Measurements from ENCODE around the gene TMEM191C. TPM values are rescaled to one million over a fixed set of nuclear protein-coding genes. Genes with fewer than 3 reads are reported as not detected.

TMEM191C gene
- total and polyA plus RNA-seq, 2 of the 13 experiments (the other 11 are each of a cell fraction or from before 2014, with no cell fraction given), result 1.2 to 2.9 TPM

- peaks cover 10% of the 10 kb centered on the region; the same call in 1 of the 2 replicates for H4K20me1 ChIP-seq (ENCODE audit: insufficient read depth, low read length)
- H3K36me3 ChIP-seq (replicated peaks in 1 of 2; ENCODE audit: control insufficient read depth in 1 of 2, insufficient read depth in 2 of 2, low read length in 2 of 2), result peaks cover 18 to 48% of the 10 kb centered on the region in 2 experiments
- 97% methylated on average over 20 of the region's 27 CpGs for WGBS (ENCODE audit: low lambda C conversion rate)
- ChIA-PET CTCF (ENCODE audit: low intra/inter-chr PET ratio, low total read pairs) (no interaction called here), POLR2A (no interaction called here)
- H3K4me3 ChIP-seq (replicated peaks in 1 of 3; ENCODE audit: insufficient read depth in 1 of 3, low read depth in 2 of 3, low read length in 3 of 3), result no peak overlapping the region
- no peak for DNase-seq (ENCODE audit: low spot score)
- in situ Hi-C loops (cut with HindIII; ENCODE audit: extremely low pct_ligation_motif_present, low pct_unique_long_range_greater_than_20kb) (no loop called here), intact Hi-C loops (cut with micrococcal nuclease; ENCODE audit: unreplicated experiment) (no loop called here)
- H3K9me3 ChIP-seq (ENCODE audit: low read length), result no peaks in the 10 kb centered on the region
- H3K27me3 ChIP-seq (ENCODE audit: control insufficient read depth in 1 of 2, insufficient read depth in 2 of 2, low read length in 2 of 2), result no peaks in the 10 kb centered on the region
- no peak for ATAC-seq
- FAIRE-seq, result no peak
- no peak overlapping the region for H3K9ac ChIP-seq (ENCODE audit: insufficient read depth, low read depth, low read length)
- H2AFZ ChIP-seq (ENCODE audit: low read length), result no peak overlapping the region
- no TSS peak for BruUV-seq (replicated peaks)
- H3K27ac ChIP-seq (ENCODE audit: extremely low read length, insufficient read depth, low read length), result no peak overlapping the region
- H3K4me2 ChIP-seq (ENCODE audit: low read depth, low read length), result no peak overlapping the region
- TF ChIP-seq POLR2AphosphoS2 (IDR thresholded peaks at IDR 0.05; ENCODE audit: low read depth, low read length) (no peak), ZBTB39 (CRISPR knock-in tag; IDR thresholded peaks at IDR 0.05) (no peak), ELF1 (CRISPR knock-in tag; IDR thresholded peaks at IDR 0.05) (no peak)
- peaks cover 15% of the 10 kb centered on the region for H3K4me1 ChIP-seq (ENCODE audit: insufficient read depth, low read length)
- H3K79me2 ChIP-seq (ENCODE audit: insufficient read depth, low read length), result peaks cover 9% of the 10 kb centered on the region
Measured at GRCh38 chr22:21445437-21446127, 21.6 kb upstream of the TMEM191C start.

GRCh38 chr22:21446128-21446826 lies 20.9 kb upstream of the TMEM191C start:
- no peak overlapping the region for H3K9ac ChIP-seq (ENCODE audit: insufficient read depth, low read depth, low read length)
- WGBS (ENCODE audit: low lambda C conversion rate), result over 99% methylated on average over 41 of the region's 49 CpGs
- FAIRE-seq, result no peak
- no peaks in the 10 kb centered on the region for H3K27me3 ChIP-seq (ENCODE audit: control insufficient read depth in 1 of 2, insufficient read depth in 2 of 2, low read length in 2 of 2)
- H4K20me1 ChIP-seq (ENCODE audit: insufficient read depth, low read length), result peaks cover 10% of the 10 kb centered on the region; the same call in 1 of the 2 replicates
- H3K9me3 ChIP-seq (ENCODE audit: low read length), result no peaks in the 10 kb centered on the region
- in situ Hi-C loops (cut with HindIII; ENCODE audit: extremely low pct_ligation_motif_present, low pct_unique_long_range_greater_than_20kb) (no loop called here), intact Hi-C loops (cut with micrococcal nuclease; ENCODE audit: unreplicated experiment) (no loop called here)
- peaks cover 18 to 48% of the 10 kb centered on the region in 2 experiments for H3K36me3 ChIP-seq (replicated peaks in 1 of 2; ENCODE audit: control insufficient read depth in 1 of 2, insufficient read depth in 2 of 2, low read length in 2 of 2)
- no peak overlapping the region for H2AFZ ChIP-seq (ENCODE audit: low read length)
- no peak overlapping the region for H3K27ac ChIP-seq (ENCODE audit: extremely low read length, insufficient read depth, low read length)
- TF ChIP-seq HNRNPL (IDR thresholded peaks at IDR 0.05; ENCODE audit: low read depth, low read length) (0 out of 2 replicates have a peak, but pooled peaks have one; percentile 20), PRDM10 (CRISPR knock-in tag; IDR thresholded peaks at IDR 0.05; ENCODE audit: low read depth) (no peak), RBM22 (optimal IDR thresholded peaks at IDR 0.05; ENCODE audit: low read length) (peak; percentile 69)
- peaks cover 9% of the 10 kb centered on the region for H3K79me2 ChIP-seq (ENCODE audit: insufficient read depth, low read length)
- H3K4me1 ChIP-seq (ENCODE audit: insufficient read depth, low read length), result peaks cover 15% of the 10 kb centered on the region
- POLR2A ChIA-PET, result no interaction called here
- no peak for DNase-seq (ENCODE audit: low spot score)
- no TSS peak for BruUV-seq (replicated peaks)
- CTCF ChIA-PET (ENCODE audit: low intra/inter-chr PET ratio, low total read pairs), result no interaction called here
- ATAC-seq, result no peak
- H3K4me2 ChIP-seq (ENCODE audit: low read depth, low read length), result no peak overlapping the region
- no peak overlapping the region for H3K4me3 ChIP-seq (replicated peaks in 1 of 3; ENCODE audit: insufficient read depth in 1 of 3, low read depth in 2 of 3, low read length in 3 of 3)

Measured in HepG2 (cell line).